Inferior parietal cortex (tissue), 1 donor: Measurements from ENCODE around the gene RPL12.

ENCODE experiments used
- DNase-seq: peaks from one replicate; pipeline ENCODE4 v3.0.0-alpha.2; 2016; ENCODE audit errors: extremely low spot score

The RPL12 gene

GRCh38 chr9:127404631-127405030 lies 46.6 kb downstream of the RPL12 start:
- DNase-seq, result no peak

GRCh38 chr9:127403507-127404192 lies 47.6 kb downstream of the RPL12 start:
- no peak for DNase-seq

- no peak for DNase-seq
Observed at GRCh38 chr9:127402401-127403090, 48.7 kb downstream of the RPL12 start.

- DNase-seq, result no peak
Observed at GRCh38 chr9:127399736-127400269, 51.4 kb downstream of the RPL12 start.

GRCh38 chr9:127398715-127399400 lies 52.3 kb downstream of the RPL12 start:
- no peak for DNase-seq

GRCh38 chr9:127398275-127398647 lies 52.9 kb downstream of the RPL12 start:
- DNase-seq, result no peak
